ENCODE measurements around the gene LYRM2. TPM values are rescaled to one million over a fixed set of nuclear protein-coding genes. Genes with fewer than 3 reads are reported as not detected.

The LYRM2 gene
- total and polyA plus RNA-seq, 9 of the 15 experiments (the other 6 are each of a cell fraction or from before 2014, with no cell fraction given), result 13.9 to 115 (median 42.9) TPM

DNA sequence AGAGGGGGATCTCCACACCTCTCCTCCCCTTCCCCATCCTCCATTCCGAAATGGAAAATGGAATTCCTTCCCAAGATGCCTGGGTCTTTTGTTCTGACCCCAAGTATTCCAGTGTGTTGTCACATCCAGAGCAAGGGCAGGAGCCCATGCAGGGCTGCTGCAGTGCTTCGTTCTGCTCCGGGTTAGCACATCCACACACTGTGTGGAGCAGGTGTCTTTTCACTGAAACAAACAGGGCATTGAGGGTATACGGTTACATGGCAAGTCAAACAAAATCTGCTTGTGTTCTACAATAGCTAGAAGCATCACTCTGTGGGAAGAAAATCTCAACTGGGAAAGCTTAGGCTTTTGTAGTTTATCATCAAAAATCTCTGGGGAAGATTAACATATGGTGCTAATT, 56.9 kb downstream of the LYRM2 start (continued):
- no peak for TF ChIP-seq FOXP1 (CRISPR knock-in tag; IDR thresholded peaks at IDR 0.05)
- TF ChIP-seq MCM7 (IDR thresholded peaks at IDR 0.05), result no peak

DNA sequence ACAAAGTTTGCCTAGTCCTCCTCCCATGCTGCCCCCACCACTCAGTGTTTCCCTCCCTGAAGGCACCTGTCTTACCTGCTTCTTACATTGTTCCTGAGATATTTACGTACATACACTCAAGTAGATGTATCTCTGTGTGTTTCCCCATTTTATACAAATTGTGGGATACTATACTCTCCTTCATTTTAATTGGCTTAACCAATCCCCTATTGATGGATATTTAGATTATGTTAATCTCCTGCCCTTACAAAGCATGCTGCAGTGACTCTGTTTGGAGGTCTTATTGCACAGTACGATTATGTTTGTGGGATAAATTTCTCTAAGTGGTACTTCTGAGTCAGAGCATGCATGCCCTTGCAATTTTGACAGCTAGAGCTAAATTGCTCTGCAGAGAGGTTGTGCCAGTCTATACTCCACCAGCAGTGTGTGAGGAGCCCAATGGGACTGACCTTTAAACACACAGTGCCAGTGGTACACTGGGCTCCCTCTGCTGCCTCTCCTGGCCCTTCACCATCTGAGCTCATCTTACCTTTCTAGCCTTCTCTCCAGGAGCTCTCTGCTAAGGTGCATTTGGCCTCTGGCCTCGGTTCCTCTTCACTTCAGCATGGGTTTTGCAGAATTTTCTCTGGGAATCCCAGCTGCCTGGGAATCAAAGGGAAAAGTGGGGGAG, 57.4 kb downstream of the LYRM2 start:
- DNase-seq (ENCODE audit: extremely low read depth in 1 of 4, low spot score in 3 of 4) (no peak), ATAC-seq (no peak), FAIRE-seq (no peak)
- H3K27ac ChIP-seq (ENCODE audit: extremely low read depth, low read depth, low read length), result no peak overlapping the region
- intact Hi-C loops (cut with micrococcal nuclease), result no loop called here
- H2AFZ ChIP-seq (ENCODE audit: low read depth, low read length), result no peak overlapping the region
- no peaks in the 10 kb centered on the region for H3K9me3 ChIP-seq (replicated peaks; ENCODE audit: control insufficient read depth, insufficient read depth, low read depth, low read length)
- H4K20me1 ChIP-seq (replicated peaks; ENCODE audit: control insufficient read depth, insufficient read depth, low read length), result no peaks in the 10 kb centered on the region
- ChIA-PET POLR2A (interaction anchor here (1.2 kb wide), 1 partner anchor 10 kb away, joined by 4 read pairs; no protein-coding TSS in a partner anchor), CTCF (ENCODE audit: low intra/inter-chr PET ratio) (no interaction called here)
- no peak overlapping the region for H3K9ac ChIP-seq (ENCODE audit: insufficient read depth in 1 of 2, low read depth in 2 of 2, low read length in 2 of 2)
- no peak overlapping the region for H3K4me3 ChIP-seq
- BruUV-seq (replicated peaks), result no TSS peak
- H3K79me2 ChIP-seq (ENCODE audit: control insufficient read depth, insufficient read depth, low read length), result no peaks in the 10 kb centered on the region
- H3K9me1 ChIP-seq (ENCODE audit: control insufficient read depth, insufficient read depth, low read length), result no peaks in the 10 kb centered on the region
- no peaks in the 10 kb centered on the region for H3K4me1 ChIP-seq (replicated peaks in 1 of 2; ENCODE audit: control insufficient read depth in 2 of 2, insufficient read depth in 2 of 2, low read length in 2 of 2)
- H3K36me3 ChIP-seq (ENCODE audit: control insufficient read depth, insufficient read depth, low read length), result no peaks in the 10 kb centered on the region
- no peak overlapping the region for H3K4me2 ChIP-seq (ENCODE audit: insufficient read depth, low read length)
- H3K27me3 ChIP-seq (ENCODE audit: control insufficient read depth in 2 of 2, insufficient read depth in 2 of 2, low read length in 2 of 2), result peaks cover 12 to 18% of the 10 kb centered on the region in 2 experiments; a peak in 4 of 5 replicates
- in situ Hi-C loops (cut with MboI), result no loop called here
- WGBS (ENCODE audit: insufficient coverage, low coverage, missing lambda C conversion rate), result 3% methylated on average over 3 of the region's 3 CpGs
- TF ChIP-seq, protein P1, sequence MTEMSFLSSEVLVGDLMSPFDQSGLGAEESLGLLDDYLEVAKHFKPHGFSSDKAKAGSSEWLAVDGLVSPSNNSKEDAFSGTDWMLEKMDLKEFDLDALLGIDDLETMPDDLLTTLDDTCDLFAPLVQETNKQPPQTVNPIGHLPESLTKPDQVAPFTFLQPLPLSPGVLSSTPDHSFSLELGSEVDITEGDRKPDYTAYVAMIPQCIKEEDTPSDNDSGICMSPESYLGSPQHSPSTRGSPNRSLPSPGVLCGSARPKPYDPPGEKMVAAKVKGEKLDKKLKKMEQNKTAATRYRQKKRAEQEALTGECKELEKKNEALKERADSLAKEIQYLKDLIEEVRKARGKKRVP (CRISPR knock-in tag; IDR thresholded peaks at IDR 0.05), result no peak
- TF ChIP-seq SREBF1 (IDR thresholded peaks at IDR 0.05; ENCODE audit: borderline replicate concordance, low read depth, low read length) (no peak), ZFP30 (CRISPR knock-in tag; IDR thresholded peaks at IDR 0.05; ENCODE audit: borderline replicate concordance) (no peak), ZBTB5 (IDR thresholded peaks at IDR 0.05) (no peak), HNRNPK (IDR thresholded peaks at IDR 0.05; ENCODE audit: low read depth, low read length, poor library complexity, severe bottlenecking) (no peak), TAL1 (IDR thresholded peaks at IDR 0.05) (no peak), IFI16 (CRISPR knock-in tag; IDR thresholded peaks at IDR 0.05) (no peak)
- TF ChIP-seq, protein P2, sequence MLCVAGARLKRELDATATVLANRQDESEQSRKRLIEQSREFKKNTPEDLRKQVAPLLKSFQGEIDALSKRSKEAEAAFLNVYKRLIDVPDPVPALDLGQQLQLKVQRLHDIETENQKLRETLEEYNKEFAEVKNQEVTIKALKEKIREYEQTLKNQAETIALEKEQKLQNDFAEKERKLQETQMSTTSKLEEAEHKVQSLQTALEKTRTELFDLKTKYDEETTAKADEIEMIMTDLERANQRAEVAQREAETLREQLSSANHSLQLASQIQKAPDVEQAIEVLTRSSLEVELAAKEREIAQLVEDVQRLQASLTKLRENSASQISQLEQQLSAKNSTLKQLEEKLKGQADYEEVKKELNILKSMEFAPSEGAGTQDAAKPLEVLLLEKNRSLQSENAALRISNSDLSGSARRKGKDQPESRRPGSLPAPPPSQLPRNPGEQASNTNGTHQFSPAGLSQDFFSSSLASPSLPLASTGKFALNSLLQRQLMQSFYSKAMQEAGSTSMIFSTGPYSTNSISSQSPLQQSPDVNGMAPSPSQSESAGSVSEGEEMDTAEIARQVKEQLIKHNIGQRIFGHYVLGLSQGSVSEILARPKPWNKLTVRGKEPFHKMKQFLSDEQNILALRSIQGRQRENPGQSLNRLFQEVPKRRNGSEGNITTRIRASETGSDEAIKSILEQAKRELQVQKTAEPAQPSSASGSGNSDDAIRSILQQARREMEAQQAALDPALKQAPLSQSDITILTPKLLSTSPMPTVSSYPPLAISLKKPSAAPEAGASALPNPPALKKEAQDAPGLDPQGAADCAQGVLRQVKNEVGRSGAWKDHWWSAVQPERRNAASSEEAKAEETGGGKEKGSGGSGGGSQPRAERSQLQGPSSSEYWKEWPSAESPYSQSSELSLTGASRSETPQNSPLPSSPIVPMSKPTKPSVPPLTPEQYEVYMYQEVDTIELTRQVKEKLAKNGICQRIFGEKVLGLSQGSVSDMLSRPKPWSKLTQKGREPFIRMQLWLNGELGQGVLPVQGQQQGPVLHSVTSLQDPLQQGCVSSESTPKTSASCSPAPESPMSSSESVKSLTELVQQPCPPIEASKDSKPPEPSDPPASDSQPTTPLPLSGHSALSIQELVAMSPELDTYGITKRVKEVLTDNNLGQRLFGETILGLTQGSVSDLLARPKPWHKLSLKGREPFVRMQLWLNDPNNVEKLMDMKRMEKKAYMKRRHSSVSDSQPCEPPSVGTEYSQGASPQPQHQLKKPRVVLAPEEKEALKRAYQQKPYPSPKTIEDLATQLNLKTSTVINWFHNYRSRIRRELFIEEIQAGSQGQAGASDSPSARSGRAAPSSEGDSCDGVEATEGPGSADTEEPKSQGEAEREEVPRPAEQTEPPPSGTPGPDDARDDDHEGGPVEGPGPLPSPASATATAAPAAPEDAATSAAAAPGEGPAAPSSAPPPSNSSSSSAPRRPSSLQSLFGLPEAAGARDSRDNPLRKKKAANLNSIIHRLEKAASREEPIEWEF (CRISPR knock-in tag; IDR thresholded peaks at IDR 0.05), result no peak
- TF ChIP-seq, protein P3, sequence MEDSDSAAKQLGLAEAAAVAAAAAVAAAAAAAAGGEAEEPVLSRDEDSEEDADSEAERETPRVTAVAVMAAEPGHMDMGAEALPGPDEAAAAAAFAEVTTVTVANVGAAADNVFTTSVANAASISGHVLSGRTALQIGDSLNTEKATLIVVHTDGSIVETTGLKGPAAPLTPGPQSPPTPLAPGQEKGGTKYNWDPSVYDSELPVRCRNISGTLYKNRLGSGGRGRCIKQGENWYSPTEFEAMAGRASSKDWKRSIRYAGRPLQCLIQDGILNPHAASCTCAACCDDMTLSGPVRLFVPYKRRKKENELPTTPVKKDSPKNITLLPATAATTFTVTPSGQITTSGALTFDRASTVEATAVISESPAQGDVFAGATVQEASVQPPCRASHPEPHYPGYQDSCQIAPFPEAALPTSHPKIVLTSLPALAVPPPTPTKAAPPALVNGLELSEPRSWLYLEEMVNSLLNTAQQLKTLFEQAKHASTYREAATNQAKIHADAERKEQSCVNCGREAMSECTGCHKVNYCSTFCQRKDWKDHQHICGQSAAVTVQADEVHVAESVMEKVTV (CRISPR knock-in tag; IDR thresholded peaks at IDR 0.05), result no peak

Measured in K562 (cell line).